Measurements from ENCODE around the gene NCAPH2.

GRCh38 chr22:50544746-50545253 is 36.8 kb downstream of the NCAPH2 start:
- TF ChIP-seq ZNF274 (IDR thresholded peaks at IDR 0.05; ENCODE audit: low read depth, low read length) (no peak), SUZ12 (IDR thresholded peaks at IDR 0.05; ENCODE audit: extremely low read depth, insufficient read depth, insufficient read length) (no peak), YY1 (IDR thresholded peaks at IDR 0.05; ENCODE audit: insufficient read depth, insufficient read length) (no peak)

All from NT2/D1 (cell line).